ENCODE measurements around the gene PDGFC. TPM values are rescaled to one million over a fixed set of nuclear protein-coding genes. Genes with fewer than 3 reads are reported as not detected.

PDGFC gene
- total RNA-seq, 1 experiment from 2014 or later: 5.3 TPM

- Mint-ChIP-seq H3K4me3 (no peak overlapping the region), H3K36me3 (no peaks in the 10 kb centered on the region), H3K9me3 (peaks cover 9% of the 10 kb centered on the region), H3K27ac (no peak overlapping the region), H3K27me3 (ENCODE audit: low read depth) (no peaks in the 10 kb centered on the region), H3K4me1 (no peaks in the 10 kb centered on the region)
- CTCF ChIA-PET: no interaction called here
- POLR2A ChIA-PET: no interaction called here
- ATAC-seq: no peak
- no peak for TF ChIP-seq ZNF219 (CRISPR knock-in tag; IDR thresholded peaks at IDR 0.05; ENCODE audit: borderline replicate concordance)
- DNase-seq (ENCODE audit: low spot score): no peak
Measured at GRCh38 chr4:156885374-156885773, 86.2 kb downstream of the PDGFC start.

- Mint-ChIP-seq H3K36me3 (no peaks in the 10 kb centered on the region), H3K27ac (no peak overlapping the region), H3K9me3 (peaks cover 9% of the 10 kb centered on the region), H3K4me1 (no peaks in the 10 kb centered on the region), H3K4me3 (no peak overlapping the region), H3K27me3 (ENCODE audit: low read depth) (no peaks in the 10 kb centered on the region)
- ChIA-PET POLR2A (no interaction called here), CTCF (no interaction called here)
- TF ChIP-seq MYBL2 (CRISPR knock-in tag; IDR thresholded peaks at IDR 0.05) (no peak), RELA (CRISPR knock-in tag; IDR thresholded peaks at IDR 0.05; ENCODE audit: borderline replicate concordance) (no peak), GABPB1 (CRISPR knock-in tag; IDR thresholded peaks at IDR 0.05) (no peak), ZNF232 (CRISPR knock-in tag; IDR thresholded peaks at IDR 0.05) (no peak), ZBTB21 (CRISPR knock-in tag; IDR thresholded peaks at IDR 0.05; ENCODE audit: borderline replicate concordance) (no peak), JAZF1 (CRISPR knock-in tag; IDR thresholded peaks at IDR 0.05) (no peak), ATF2 (CRISPR knock-in tag; IDR thresholded peaks at IDR 0.05; ENCODE audit: borderline replicate concordance, low read depth) (no peak), ZMAT4 (CRISPR knock-in tag; IDR thresholded peaks at IDR 0.05) (no peak), ZNF219 (CRISPR knock-in tag; IDR thresholded peaks at IDR 0.05; ENCODE audit: borderline replicate concordance) (no peak), E2F1 (CRISPR knock-in tag; IDR thresholded peaks at IDR 0.05) (no peak), HMGXB4 (CRISPR knock-in tag; IDR thresholded peaks at IDR 0.05) (no peak), PRDM15 (CRISPR knock-in tag; IDR thresholded peaks at IDR 0.05) (no peak), ZNF281 (CRISPR knock-in tag; IDR thresholded peaks at IDR 0.05) (no peak), ZNF138 (CRISPR knock-in tag; conservative IDR thresholded peaks at IDR 0.05) (no peak), ATF6 (CRISPR knock-in tag; IDR thresholded peaks at IDR 0.05) (no peak), CDX4 (CRISPR knock-in tag; IDR thresholded peaks at IDR 0.05; ENCODE audit: borderline replicate concordance) (no peak)
- ATAC-seq: no peak
- no peak for DNase-seq (ENCODE audit: low spot score)
Measured at GRCh38 chr4:156884183-156884582, 87.4 kb downstream of the PDGFC start.

Data from WTC11 (cell line).